Endothelial cell of hepatic sinusoid (primary cell): ENCODE results near the gene TLR7.

Experiments
- in situ Hi-C: cut with HindIII; loops from 2 replicates; pipeline ENCODE4 v1.10.0; 2017; ENCODE audit warnings: low sequenced_read_pairs

Gene TLR7

GRCh38 chrX:12921886-12922598, 55.2 kb downstream of the TLR7 start:
- in situ Hi-C loops, result loop anchor here (5.0 kb wide), 1 partner anchor 110 kb away; no protein-coding TSS in a partner anchor

DNA sequence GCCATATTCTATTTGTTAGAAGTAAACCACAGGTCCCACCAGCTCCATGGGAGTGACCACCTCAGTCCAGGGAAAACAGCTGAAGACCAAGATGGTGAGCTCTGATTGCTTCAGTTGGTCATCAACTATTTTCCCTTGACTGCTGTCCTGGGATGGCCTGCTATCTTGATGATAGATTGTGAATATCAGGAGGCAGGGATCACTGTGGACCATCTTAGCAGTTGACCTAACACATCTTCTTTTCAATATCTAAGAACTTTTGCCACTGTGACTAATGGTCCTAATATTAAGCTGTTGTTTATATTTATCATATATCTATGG, 55.7 kb downstream of the TLR7 start:
- in situ Hi-C loops, result loop anchor here (5.0 kb wide), 1 partner anchor 110 kb away; no protein-coding TSS in a partner anchor

DNA sequence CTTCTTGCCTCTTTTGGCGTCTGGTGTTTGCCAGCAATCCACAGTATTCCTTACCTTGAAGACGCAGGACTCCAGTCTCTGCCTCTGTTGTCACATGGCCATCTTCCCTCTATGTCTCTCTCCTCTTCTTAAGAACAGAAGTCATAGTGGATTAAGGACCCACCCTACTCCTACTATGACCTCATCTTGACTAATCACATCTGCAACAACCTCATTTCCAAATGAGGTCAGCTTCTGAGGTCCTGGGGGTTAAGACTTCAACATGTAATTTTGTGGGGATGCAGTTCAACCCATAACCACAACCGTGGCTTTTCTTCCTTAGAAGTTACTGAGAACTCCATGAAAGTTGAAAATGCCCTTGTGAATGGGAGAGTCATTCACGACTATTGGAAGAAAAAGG, 62.8 kb downstream of the TLR7 start:
- in situ Hi-C loops, result no loop called here

- in situ Hi-C loops, result no loop called here
These were observed 63.3 kb downstream of the TLR7 start for GRCh38 chrX:12930150-12930549.

- in situ Hi-C loops, result no loop called here
These were observed 65.4 kb downstream of the TLR7 start for GRCh38 chrX:12932244-12932643.

DNA sequence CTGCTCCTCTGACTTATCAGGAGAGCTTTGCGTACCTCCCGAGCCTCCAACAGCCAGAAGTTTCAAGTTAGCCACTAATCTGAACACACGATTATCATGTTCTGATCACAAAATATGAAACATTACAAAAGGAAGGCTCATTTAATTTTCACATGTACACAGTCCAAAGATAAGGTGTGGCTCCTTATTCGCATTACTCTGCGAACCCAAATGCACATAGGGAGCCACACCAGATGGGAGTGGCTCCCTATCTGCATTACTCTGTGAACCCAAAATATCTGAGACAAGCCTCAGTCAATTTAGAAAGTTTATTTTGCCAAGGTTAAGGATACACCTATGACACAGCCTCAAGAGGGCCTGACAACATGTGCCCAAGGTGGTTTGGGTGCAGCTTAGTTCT, 68.0 kb downstream of the TLR7 start:
- in situ Hi-C loops, result no loop called here

DNA sequence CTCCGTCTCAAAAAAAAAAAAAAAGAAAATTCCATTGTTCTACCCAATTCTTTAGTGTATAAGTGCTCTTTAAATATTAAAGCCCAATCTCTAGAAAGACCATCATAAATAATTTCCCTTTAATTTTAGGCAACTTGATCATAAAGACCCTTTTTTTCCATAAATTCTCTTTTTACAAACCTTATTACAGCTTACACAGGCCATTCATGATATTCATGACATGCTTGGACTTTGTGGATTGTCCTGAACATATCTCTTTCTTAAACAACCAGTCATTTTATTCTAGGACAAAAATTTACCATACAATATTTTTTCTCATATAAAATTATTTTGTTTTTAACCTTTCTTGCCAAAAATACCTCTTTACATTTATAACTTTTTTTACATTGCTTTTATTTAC, 70.1 kb downstream of the TLR7 start:
- in situ Hi-C loops, result no loop called here
